GM12801 (cell line): ENCODE measurements around the gene PPTC7.

Experiments
- TF ChIP-seq, protein P1 (sequence below): IDR thresholded peaks from one replicate; pipeline ENCODE4 v1.5.1; 2011; ENCODE audit warnings: control low read depth; ENCODE audit not compliant: insufficient read length; ENCODE audit errors: extremely low read depth

The PPTC7 gene

DNA sequence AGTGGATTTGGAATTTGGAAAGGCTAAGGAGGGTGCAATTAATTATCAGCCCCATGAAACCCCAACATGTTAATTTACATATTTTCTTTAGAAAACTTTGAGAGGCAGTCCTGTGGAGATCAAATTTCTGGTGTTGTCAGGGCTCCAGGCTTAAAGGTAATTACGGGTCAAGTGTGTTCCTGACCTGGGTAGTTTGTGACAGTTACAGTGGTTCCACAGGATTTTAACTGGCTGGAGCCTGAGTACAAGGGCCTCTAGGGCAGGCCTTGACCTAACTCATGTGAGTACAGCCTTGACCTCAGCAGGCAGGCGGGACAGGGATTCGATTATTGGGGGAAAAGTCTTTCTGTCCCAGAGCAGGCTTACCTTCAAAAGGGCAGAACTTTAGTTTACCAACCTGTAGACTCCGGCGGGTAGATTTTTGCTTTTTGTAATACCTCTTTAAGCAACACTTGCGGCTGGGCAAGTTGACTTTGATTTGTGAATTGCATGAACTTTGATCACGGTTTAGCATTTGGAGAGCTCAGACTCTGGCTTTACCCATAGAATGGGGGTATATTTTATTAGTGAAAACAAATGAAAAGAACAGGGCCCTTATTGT, 8.4 kb upstream of the PPTC7 start:
- TF ChIP-seq, protein P1, sequence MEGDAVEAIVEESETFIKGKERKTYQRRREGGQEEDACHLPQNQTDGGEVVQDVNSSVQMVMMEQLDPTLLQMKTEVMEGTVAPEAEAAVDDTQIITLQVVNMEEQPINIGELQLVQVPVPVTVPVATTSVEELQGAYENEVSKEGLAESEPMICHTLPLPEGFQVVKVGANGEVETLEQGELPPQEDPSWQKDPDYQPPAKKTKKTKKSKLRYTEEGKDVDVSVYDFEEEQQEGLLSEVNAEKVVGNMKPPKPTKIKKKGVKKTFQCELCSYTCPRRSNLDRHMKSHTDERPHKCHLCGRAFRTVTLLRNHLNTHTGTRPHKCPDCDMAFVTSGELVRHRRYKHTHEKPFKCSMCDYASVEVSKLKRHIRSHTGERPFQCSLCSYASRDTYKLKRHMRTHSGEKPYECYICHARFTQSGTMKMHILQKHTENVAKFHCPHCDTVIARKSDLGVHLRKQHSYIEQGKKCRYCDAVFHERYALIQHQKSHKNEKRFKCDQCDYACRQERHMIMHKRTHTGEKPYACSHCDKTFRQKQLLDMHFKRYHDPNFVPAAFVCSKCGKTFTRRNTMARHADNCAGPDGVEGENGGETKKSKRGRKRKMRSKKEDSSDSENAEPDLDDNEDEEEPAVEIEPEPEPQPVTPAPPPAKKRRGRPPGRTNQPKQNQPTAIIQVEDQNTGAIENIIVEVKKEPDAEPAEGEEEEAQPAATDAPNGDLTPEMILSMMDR, result no peak

DNA sequence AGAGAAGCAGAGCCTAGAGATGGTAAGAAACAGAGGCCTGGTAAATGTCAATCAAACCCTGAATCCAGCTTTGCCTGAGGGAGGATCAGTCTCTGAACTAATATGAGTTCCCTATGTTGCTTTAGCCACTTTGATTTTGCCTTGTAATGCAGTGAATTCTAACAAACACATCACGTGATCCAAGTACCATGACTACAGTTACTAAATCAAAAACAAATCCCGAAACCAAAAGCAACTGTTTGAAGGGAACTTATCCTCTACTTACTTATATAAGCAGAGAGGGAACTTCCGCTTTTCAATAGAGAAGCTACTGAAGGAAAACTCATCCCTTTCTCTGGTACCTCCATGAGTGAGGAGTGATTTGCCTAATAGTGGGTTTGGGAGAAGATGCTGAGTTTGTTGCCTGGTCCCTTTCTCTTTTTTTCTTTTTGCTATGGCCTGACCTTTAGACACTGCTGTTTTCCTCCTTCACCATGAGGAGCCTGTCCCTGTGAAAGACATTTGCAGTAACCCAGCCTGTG, 7.7 kb upstream of the PPTC7 start:
- TF ChIP-seq, protein P1, result no peak

DNA sequence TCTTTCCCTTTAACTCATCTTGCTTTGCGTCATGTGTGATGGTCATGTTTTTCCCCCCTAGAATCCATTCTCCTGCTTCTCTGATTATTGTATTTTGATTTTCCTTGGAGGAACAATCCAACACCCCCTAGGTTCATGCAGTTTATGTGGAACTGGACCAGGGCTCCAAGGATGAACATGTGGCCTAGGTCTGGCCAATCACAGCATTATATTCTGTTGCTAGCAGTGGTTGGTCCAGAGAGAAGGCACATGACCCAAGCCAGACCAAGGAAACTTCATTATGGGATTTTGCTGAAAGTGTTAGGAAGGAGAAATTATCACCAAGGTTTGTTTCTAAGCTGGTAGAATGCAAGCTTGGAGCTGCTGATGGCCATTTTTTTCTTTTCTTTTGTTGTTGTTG, 6.9 kb upstream of the PPTC7 start:
- TF ChIP-seq, protein P1, result no peak

DNA sequence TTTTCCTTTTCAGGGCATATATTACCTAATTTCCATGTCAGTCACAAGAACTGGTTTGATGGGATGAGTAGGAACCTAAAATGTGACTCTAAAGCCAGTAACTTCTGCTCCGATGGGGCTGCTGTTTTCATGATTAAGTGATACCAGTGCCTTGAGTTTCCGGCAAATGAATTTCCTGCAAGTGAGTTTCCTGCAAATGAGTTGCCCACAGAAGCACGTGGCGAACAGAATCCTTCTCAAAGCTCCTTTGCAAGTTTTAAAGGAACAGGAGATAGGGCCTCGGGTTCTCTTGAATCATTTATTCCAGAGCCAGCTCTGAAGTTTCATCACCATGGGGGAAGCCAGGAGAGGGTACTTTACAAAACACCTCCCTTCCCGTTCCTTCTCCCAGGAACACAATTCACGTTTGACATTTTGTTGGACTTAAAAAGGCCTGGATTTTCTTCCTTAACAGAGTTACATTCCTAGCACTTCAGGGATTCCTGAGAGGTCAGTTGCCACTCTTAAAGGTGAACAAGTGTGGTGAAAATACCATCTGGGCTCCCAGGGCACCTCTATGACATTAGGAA, 2.2 kb upstream of the PPTC7 start:
- TF ChIP-seq, protein P1, result no peak

DNA sequence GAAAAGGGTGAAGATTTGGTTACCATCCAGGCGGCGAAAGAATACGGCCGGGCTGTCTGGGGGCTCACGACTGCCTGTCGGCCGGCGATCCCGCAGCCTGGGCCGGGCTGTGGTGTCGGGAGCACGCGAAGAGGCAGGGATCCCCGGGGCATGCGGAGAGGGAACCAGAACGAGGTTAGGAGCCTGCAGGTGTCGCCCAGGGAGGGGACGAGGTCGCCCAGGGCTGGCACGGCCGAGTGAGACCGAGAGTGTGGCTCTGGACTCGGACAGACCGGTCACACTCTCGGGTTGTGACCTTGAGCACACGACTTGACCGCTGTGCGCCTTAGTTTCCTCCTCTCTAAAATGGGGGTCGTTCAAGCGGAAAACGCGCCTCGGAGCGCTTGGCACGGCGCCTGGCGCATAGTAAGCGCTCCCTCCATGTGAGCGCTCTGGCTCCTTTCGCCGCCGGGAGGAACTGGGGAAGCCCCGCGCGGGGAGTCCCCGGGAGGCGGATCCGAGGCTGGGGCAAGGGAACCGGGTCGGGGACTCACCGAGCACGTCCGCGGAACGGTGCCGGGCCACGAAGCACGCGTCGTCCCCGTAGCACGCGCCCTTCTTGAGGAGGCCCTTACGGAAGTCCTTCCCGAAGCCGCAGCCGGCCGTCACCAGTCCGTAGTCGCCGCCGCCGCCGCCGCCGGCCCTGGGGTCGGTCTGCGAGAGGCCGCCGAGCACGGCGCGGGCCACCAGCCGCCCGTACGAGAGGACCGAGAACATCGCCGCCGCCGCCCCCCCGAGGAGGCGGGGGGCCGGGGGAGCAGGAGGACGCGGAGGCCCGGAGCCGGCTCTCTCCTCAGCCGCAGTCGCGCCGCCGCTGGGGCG, 612 bp downstream of the PPTC7 start:
- TF ChIP-seq, protein P1, result no peak

DNA sequence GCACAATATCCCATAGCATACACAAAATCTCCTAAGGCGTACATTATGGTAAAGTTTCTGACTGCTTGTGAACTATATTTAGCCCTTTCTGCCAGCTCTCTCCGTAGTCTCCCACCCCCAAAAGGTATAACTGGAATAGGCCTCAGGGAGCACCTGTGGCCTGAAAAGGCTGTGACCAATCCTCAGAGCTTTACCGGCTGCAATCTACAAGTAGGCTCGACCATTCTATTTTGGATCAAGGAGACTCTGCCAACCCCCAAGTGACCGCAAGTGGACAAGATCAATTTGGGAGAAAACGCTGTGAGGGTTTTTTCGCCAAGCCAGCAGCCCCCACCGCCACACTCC, 1.2 kb downstream of the PPTC7 start:
- TF ChIP-seq, protein P1, result no peak

DNA sequence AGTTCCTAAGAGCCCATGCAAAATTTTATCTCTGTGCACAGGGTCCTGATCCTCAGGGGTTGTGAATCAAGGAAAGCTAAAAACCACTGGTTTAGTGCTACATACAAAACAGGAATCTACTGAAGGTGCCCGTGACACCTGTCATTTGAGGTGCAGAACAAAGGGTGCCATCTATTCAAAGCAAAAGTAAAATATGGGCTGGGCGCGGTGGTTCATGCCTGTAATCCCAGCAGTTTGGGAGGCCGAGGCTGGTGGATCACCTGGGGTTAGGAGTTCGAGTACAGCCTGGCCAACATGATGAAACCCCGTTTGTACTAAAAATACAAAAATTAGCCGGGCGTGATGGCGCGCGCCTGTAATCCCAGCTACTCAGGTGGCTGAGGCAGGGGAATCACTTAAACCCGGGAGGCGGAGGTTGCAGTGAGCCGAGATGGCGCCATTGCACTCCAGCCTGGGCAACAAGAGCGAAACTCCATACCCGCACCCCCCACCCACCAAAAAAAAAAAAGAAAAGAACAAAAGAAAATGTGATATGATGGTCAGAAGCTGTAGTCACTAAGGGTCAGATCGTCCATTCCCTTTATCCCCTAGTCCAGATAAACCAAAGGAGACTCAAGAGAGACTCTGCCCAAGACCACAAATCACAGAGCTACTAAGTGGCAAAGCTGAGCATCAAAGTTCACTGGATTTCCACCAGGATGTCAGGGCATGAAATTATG, 3.4 kb downstream of the PPTC7 start:
- TF ChIP-seq, protein P1, result no peak
